DMS 273 treated with DMSO at 0.1 percent for 48 hours (cell line): ENCODE measurements around the gene SPG7.

Experiments used
- DNase-seq: peaks from one replicate; lab custom pipeline; 2025; lab: John Stamatoyannopoulos, UW

SPG7 gene

DNA sequence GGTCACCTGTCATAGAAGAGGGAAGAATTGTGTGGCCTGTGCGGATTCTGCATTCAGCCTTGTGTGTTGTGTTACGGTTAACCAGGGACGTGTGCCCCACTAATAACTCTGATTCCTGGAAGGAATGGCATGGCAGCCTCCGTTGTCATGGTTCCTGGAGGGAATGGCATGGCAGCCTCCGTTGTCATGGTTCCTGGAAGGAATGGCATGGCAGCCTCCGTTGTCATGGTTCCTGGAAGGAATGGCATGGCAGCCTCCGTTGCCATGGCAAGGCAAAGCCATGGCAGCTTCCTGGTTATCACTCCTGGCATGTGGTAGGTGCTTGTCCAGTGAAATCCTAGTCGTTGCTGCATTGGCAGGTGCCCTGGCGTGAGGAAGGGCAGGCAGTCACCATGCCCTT, 8.9 kb downstream of the SPG7 start:
- DNase-seq: no peak

- no peak for DNase-seq
Observed at GRCh38 chr16:89519881-89520280, 11.7 kb downstream of the SPG7 start.

DNA sequence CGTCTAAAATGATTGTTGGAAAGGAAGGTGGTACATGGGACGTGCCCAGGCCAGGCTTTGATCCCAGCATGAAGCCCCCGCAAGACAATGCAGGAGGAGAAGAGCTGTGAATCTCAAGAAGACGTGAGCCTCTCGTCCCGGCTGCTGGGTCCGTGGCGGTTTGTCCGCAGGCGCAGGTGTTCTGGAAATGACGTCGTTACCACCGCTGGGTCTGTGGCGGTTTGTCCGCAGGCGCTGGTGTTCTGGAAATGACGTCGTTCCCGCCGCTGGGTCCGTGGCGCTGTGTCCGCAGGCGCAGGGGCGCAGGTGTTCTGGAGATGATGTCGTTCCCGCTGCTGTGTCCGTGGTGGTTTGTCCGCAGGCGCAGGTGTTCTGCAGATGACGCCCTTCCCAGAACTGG, 14.1 kb downstream of the SPG7 start:
- DNase-seq: no peak

DNA sequence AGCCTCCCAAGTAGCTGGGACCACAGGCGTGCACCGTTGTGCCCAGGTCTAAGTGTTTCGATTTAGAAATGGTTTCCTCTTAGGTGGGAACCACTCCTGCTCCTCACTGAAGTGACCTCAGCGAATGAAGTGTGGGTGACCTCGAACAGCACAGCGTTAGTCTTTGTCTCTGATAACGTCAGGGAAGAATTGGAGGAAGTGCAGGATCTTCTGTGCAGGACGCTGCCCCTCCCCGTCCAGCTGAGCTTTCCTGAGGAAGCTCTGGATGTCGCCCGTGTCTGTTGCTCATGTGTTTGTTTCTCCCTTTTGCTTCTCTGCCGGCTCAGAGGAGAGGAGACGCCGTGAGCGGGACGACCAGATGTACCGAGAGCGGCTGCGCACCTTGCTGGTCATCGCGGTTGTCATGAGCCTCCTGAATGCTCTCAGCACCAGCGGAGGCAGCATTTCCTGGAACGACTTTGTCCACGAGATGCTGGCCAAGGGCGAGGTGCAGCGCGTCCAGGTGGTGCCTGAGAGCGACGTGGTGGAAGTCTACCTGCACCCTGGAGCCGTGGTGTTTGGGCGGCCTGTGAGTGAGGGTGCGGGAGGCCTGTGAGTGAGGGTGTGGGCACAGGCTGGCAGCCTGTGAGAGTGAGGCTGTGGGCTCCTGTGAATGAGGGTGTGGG, 15.6 kb downstream of the SPG7 start:
- no peak for DNase-seq

- no peak for DNase-seq
Observed at GRCh38 chr16:89525146-89525913, 17.1 kb downstream of the SPG7 start.

GRCh38 chr16:89529097-89529496, 20.9 kb downstream of the SPG7 start:
- no peak for DNase-seq

DNA sequence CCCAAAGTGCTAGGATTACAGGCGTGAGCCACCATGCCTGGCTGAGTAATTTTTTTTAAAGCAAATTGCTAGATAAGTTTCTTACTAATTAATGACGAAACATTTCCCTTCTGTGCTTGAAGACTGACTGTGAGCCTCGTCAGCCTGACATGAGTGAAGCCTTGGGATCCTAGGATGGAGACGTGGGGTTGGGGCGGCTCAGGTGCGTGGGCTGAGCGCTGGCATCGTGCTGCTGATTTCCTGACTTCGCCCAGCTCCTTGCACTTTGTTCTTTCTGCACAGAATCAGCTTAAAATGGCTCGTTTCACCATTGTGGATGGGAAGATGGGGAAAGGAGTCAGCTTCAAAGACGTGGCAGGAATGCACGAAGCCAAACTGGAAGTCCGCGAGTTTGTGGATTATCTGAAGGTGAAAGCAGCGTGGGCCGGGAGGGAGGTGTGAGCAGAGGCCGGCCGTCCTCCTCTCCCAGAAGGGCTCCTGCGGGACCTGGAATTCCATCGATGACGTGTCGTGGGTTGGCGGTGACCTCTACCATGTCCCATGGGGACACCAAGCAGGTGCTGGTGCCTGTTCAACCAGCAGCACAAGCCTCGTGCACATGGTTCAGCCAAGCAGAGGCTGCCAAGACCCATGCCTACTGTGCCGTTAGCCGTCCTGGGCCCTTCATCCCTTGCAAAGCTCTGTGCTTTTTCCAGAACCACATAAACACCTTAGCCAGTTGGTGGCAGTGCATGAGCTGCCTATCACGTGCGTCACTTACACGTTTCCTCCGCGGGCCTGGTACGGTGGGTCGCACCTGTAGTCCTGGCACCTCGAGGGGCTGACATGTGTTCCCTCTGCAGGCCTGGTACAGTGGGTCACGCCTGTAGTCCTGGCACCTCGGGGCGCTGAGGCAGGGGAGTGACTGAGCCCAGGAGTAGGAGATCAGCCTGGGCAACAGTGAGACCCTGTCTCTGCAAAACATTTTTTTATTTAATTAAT, 22.5 kb downstream of the SPG7 start:
- DNase-seq: no peak

DNA sequence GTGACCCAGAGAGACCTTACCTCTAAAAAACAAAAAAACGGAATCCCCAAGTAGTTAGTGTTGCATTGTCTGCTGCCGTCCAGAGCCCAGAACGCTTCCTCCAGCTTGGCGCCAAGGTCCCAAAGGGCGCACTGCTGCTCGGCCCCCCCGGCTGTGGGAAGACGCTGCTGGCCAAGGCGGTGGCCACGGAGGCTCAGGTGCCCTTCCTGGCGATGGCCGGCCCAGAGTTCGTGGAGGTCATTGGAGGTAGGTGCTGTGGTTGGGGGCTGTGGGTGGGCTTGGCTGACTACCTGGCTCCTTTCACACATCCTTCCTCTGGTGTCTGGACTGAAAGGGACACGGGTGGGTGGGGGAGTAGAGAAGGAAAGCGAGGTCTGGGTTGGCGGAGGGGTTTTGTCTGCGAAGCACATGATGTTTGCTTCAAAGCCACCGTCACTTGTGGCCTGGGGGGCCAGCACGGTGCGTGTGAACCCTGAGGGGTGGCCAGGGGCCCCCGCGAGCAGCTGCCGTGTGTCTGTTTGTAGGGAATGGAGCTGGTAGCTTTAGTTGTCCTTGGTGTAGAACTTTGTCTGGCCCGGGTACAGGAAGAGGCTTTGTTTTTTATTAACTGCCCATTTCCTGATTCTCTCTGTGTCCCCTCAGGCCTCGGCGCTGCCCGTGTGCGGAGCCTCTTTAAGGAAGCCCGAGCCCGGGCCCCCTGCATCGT, 23.8 kb downstream of the SPG7 start:
- no peak for DNase-seq

- DNase-seq: no peak
Observed at GRCh38 chr16:89534252-89534756, 26.1 kb downstream of the SPG7 start.

GRCh38 chr16:89536371-89536770, 28.2 kb downstream of the SPG7 start:
- no peak for DNase-seq

DNA sequence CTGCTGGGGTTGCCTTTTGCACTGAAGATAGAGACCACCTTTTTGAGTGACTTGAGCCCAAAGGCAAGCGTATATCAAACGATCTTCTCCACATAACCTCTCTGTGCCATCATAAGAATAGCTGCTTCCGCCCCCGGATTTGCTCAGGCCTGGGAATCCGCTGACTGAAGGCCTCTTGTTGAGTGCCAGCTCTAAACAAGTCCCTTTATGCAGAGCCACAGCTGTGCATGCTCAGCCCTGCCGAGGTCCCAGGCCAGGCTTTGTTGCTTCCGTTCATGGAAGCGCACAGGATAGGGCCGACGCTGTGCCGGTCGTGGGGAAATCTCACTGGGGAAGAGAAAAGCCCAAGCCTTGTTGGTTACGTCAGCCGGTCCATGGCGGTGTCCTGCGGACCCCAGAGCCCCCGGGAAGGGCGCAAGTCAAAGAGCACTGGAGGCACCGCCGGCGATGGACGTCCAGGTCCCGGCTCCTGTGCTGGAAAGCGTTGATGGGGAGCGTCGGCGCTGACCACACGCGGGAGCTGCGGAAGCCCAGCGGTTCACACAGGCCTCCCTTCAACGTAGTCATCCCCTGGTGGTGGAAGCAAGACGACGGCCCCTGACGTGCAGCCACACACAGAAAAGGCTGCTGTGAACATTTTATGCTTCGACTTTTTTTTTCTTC, 28.8 kb downstream of the SPG7 start:
- DNase-seq: no peak

- DNase-seq: no peak
Observed at GRCh38 chr16:89537549-89537925, 29.3 kb downstream of the SPG7 start.

- no peak for DNase-seq
Observed at GRCh38 chr16:89538286-89538685, 30.1 kb downstream of the SPG7 start.

DNA sequence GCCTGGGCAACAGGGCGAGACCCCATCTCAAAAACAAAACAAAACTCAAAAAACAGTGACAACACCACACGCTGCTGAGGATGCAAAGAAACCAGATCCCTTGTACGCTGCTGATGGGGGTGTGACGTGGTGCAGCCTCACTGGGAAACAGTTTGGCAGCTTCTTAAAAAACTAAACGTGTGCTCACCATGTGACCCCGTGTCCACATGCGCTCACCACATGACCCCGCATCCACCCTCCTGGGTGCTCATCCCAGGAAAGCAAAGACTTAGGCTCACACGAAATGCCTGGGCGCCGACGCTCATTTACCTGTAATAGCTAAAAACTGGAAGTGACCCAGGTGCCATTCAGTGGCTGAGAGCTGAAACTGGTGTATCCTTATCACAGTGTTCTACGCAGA, 32.4 kb downstream of the SPG7 start:
- DNase-seq: no peak

DNA sequence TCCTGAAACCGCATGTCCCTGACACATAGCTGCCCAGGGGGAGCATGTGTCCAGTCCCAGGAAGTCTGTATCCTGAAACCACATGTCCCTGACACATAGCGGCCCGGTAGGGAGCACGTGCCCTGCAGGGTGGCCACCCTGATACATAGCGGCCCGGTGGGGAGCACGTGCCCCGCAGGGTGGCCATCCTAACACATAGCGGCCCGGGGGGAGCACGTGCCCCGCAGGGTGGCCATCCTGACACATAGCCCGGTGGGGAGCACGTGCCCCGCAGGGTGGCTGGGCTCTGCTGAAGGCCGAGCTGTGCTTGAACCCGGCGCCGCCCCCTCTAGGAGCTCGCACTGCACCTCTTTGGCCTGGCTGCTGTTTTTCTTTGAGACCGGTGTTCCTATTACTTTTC, 33.6 kb downstream of the SPG7 start:
- no peak for DNase-seq

DNA sequence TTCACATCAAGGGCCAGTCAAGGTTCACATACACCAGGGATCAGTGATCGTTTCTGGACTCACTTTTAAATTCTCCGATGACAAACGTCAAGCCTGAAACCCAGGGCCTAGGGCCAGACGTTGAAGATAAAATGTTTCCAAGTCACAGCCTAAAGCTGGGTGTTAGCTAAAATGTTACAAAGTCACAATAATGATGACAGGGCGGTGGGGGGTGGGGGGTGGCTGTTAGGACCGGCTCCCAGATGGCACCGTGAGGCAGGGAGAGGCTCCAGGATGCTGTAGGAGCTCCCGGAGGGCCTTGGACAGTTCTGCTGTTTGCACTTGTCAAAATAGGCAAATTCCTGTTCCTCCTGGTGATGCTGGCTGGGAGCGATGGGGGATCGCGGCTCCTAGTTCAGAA, 35.9 kb downstream of the SPG7 start:
- DNase-seq: no peak

GRCh38 chr16:89544713-89545043, 36.5 kb downstream of the SPG7 start:
- DNase-seq: no peak

DNA sequence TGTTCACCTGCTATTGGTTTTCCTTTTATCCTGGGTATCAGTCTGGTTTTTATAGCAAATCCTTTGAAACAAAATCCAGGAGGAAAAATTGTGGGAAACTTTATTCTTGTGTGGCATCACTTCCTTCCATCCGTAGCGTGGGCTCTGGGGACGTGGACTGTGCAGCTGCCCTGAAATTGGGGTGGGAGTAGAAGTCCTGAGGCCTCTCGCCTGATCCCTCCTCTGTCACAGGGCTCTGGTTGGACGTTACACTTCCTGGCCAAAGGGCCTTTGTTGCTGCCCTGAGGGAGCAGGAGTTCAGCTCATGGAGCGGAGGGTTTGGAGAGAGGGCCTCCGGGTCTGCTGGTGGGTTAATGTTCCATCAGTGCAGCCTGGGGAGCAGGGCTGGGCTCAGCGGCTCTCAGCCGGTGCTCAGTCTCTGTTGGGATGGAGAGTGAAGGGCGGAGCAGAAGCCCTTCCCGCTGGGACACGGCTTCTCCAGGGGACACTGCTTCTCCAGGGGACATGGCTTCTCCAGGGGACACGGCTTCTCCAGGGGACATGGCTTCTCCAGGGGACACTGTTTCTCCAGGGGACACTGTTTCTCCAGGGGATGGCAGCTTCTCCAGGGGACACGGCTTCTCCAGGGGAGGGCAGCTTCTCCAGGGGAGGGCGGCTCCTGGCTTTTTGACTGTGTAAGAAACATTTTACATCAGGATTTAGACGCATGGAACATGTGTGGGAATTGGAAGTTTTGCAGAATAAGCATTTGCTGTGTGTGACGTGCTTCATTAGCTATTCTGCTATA, 37.0 kb downstream of the SPG7 start:
- no peak for DNase-seq

- DNase-seq: no peak
Observed at GRCh38 chr16:89545831-89546574, 37.8 kb downstream of the SPG7 start.

GRCh38 chr16:89546781-89547180, 38.6 kb downstream of the SPG7 start:
- no peak for DNase-seq
